Karpas-422 (cell line): ENCODE measurements around the gene HLA-DQA2. TPM values are rescaled to one million over a fixed set of nuclear protein-coding genes. Genes with fewer than 3 reads are reported as not detected.
"Not testable (repeated sequence)": the region's sequence is repeated elsewhere in the genome, so short reads cannot be mapped to it uniquely, and the experiment has no call there.

ENCODE experiments used
- DNase-seq: peaks from one replicate; pipeline ENCODE4 v3.0.0-alpha.2; 2015
- H2AFZ ChIP-seq: fragments of 200-600 bp; sonication (generic); 2 replicates; pipeline ENCODE4 v1.6.1; 2014; ENCODE audit warnings: antibody characterized with exemption, low read length, mixed read lengths
- H3K27ac ChIP-seq: fragments of 200-600 bp; sonication (generic); 2 replicates; pipeline ENCODE4 v1.5.1; 2014; ENCODE audit warnings: mild to moderate bottlenecking, low read length, moderate library complexity
- H3K27me3 ChIP-seq: fragments of 200-600 bp; sonication (generic); 2 replicates; pipeline ENCODE4 v1.6.1; 2014; ENCODE audit warnings: low read length, mixed read lengths
- H3K36me3 ChIP-seq: fragments of 200-600 bp; sonication (generic); 2 replicates; pipeline ENCODE4 v1.6.1; 2014; ENCODE audit warnings: low read length, mixed read lengths; ENCODE audit not compliant: insufficient read depth
- H3K4me1 ChIP-seq: fragments of 200-600 bp; sonication (generic); 2 replicates; pipeline ENCODE4 v1.6.1; 2014; ENCODE audit warnings: mild to moderate bottlenecking, low read length, mixed read lengths
- H3K4me2 ChIP-seq: fragments of 200-600 bp; sonication (generic); 2 replicates; pipeline ENCODE4 v1.6.1; 2014; ENCODE audit warnings: low read length, low read depth, mild to moderate bottlenecking; ENCODE audit not compliant: poor library complexity, severe bottlenecking
- H3K4me3 ChIP-seq: fragments of 200-600 bp; sonication (generic); 2 replicates; pipeline ENCODE4 v1.5.1; 2014; ENCODE audit warnings: mild to moderate bottlenecking, antibody characterized with exemption, low read length, mixed read lengths
- H3K79me2 ChIP-seq: fragments of 200-600 bp; sonication (generic); 2 replicates; pipeline ENCODE4 v1.6.1; 2014; ENCODE audit warnings: mild to moderate bottlenecking, low read length, mixed read lengths
- H3K9ac ChIP-seq: fragments of 200-600 bp; sonication (generic); 2 replicates; pipeline ENCODE4 v1.6.0; 2014; ENCODE audit warnings: low read length
- H3K9me2 ChIP-seq: fragments of 200-600 bp; sonication (generic), shearing (Covaris generic); replicated peaks from 2 replicates; pipeline ENCODE4 v1.6.0; 2014; ENCODE audit warnings: mild to moderate bottlenecking, low read length, moderate library complexity; ENCODE audit not compliant: insufficient read depth
- H3K9me3 ChIP-seq: fragments of 300-700, 200-600 bp; sonication (generic); 2 replicates; pipeline ENCODE4 v1.6.1; 2014; ENCODE audit warnings: low read length, mixed read lengths
- H4K20me1 ChIP-seq: fragments of 200-600 bp; sonication (generic); 2 replicates; pipeline ENCODE4 v1.6.1; 2014; ENCODE audit warnings: mild to moderate bottlenecking, antibody characterized with exemption, low read length, low read depth; ENCODE audit not compliant: insufficient read depth
- total RNA-seq: library from RNA; depleted of rRNA; stranded (reverse); fragments of >200 nt; shearing (Covaris generic); gene quantifications from 2 replicates; pipeline ENCODE4 v1.2.3, GENCODE V29; 2014; ENCODE audit warnings: low replicate concordance

Gene HLA-DQA2
- total RNA-seq, 1 experiment from 2014 or later = 66.5 TPM

- Histone ChIP-seq H3K36me3 (no peaks in the 10 kb centered on the region), H3K4me1 (0 out of 2 replicates have a peak, but pooled peaks cover 2% of the 10 kb centered on the region), H3K27ac (no peak overlapping the region), H3K79me2 (no peaks in the 10 kb centered on the region), H3K27me3 (no peaks in the 10 kb centered on the region), H3K9ac (no peak overlapping the region), H3K9me3 (no peaks in the 10 kb centered on the region), H2AFZ (no peak overlapping the region), H3K4me3 (no peak overlapping the region), H4K20me1 (no peaks in the 10 kb centered on the region), H3K4me2 (no peak overlapping the region), H3K9me2 (no peaks in the 10 kb centered on the region)
- DNase-seq = no peak
Observed at GRCh38 chr6:32716396-32716795, 24.8 kb upstream of the HLA-DQA2 start.

- H3K79me2 ChIP-seq = no peaks in the 10 kb centered on the region
- H3K4me2 ChIP-seq = no peak overlapping the region
- H3K36me3 ChIP-seq = no peaks in the 10 kb centered on the region
- H3K9ac ChIP-seq = no peak overlapping the region
- H3K4me3 ChIP-seq = no peak overlapping the region
- no peak for DNase-seq
- no peaks in the 10 kb centered on the region for H3K27me3 ChIP-seq
- H3K9me3 ChIP-seq = no peaks in the 10 kb centered on the region
- H3K4me1 ChIP-seq = 0 out of 2 replicates have a peak, but pooled peaks cover 2% of the 10 kb centered on the region
- no peak overlapping the region for H3K27ac ChIP-seq
- no peaks in the 10 kb centered on the region for H4K20me1 ChIP-seq
- no peak overlapping the region for H2AFZ ChIP-seq
- H3K9me2 ChIP-seq = no peaks in the 10 kb centered on the region
Observed at GRCh38 chr6:32718879-32719278, 22.3 kb upstream of the HLA-DQA2 start.

- no peak overlapping the region for H3K4me2 ChIP-seq
- no peak for DNase-seq
- no peaks in the 10 kb centered on the region for H3K36me3 ChIP-seq
Observed at GRCh38 chr6:32738126-32738525, 3.1 kb upstream of the HLA-DQA2 start.

GRCh38 chr6:32742374-32742773, 1.2 kb downstream of the HLA-DQA2 start:
- Histone ChIP-seq H3K4me1 (no peaks in the 10 kb centered on the region; the same call in 1 of the 2 replicates), H3K27me3 (no peaks in the 10 kb centered on the region), H3K9me2 (no peaks in the 10 kb centered on the region), H3K9ac (peak overlapping the region; percentile 24; the same call in 1 of the 2 replicates), H4K20me1 (no peaks in the 10 kb centered on the region), H3K4me3 (no peak overlapping the region), H3K79me2 (no peaks in the 10 kb centered on the region), H3K36me3 (no peaks in the 10 kb centered on the region), H2AFZ (no peak overlapping the region), H3K4me2 (no peak overlapping the region), H3K27ac (peak overlapping the region; percentile 47; the same call in 1 of the 2 replicates), H3K9me3 (no peaks in the 10 kb centered on the region)
- DNase-seq = no peak

More at GRCh38 chr6:32738126-32738525, 3.1 kb upstream of the HLA-DQA2 start:
- no peaks in the 10 kb centered on the region; the same call in 1 of the 2 replicates for H3K4me1 ChIP-seq
- no peaks in the 10 kb centered on the region for H3K9me2 ChIP-seq
- H3K9me3 ChIP-seq = no peaks in the 10 kb centered on the region
- H3K9ac ChIP-seq = no peak overlapping the region
- H2AFZ ChIP-seq = no peak overlapping the region
- no peak overlapping the region for H3K27ac ChIP-seq
- H4K20me1 ChIP-seq = no peaks in the 10 kb centered on the region
- H3K27me3 ChIP-seq = no peaks in the 10 kb centered on the region
- no peaks in the 10 kb centered on the region for H3K79me2 ChIP-seq
- H3K4me3 ChIP-seq = no peak overlapping the region

- Histone ChIP-seq H3K4me2 (no peak overlapping the region), H3K4me1 (no peaks in the 10 kb centered on the region; the same call in 1 of the 2 replicates), H3K9me3 (no peaks in the 10 kb centered on the region), H4K20me1 (no peaks in the 10 kb centered on the region), H3K27ac (no peak overlapping the region), H3K9ac (no peak overlapping the region), H3K4me3 (no peak overlapping the region), H3K36me3 (no peaks in the 10 kb centered on the region), H3K27me3 (no peaks in the 10 kb centered on the region), H3K79me2 (no peaks in the 10 kb centered on the region), H2AFZ (0 out of 2 replicates have a peak overlapping the region, but pooled peaks have one; percentile 57), H3K9me2 (no peaks in the 10 kb centered on the region)
- no peak for DNase-seq
Observed at GRCh38 chr6:32744776-32745175, 3.6 kb downstream of the HLA-DQA2 start.

GRCh38 chr6:32745649-32746048, 4.5 kb downstream of the HLA-DQA2 start:
- H3K27me3 ChIP-seq, H4K20me1 ChIP-seq, H3K27ac ChIP-seq, H3K79me2 ChIP-seq, H3K9me2 ChIP-seq, H3K4me1 ChIP-seq, H3K4me2 ChIP-seq, H3K36me3 ChIP-seq, H3K9me3 ChIP-seq, DNase-seq, H3K9ac ChIP-seq, H2AFZ ChIP-seq, H3K4me3 ChIP-seq: not testable (repeated sequence)

GRCh38 chr6:32752580-32752979, 11.4 kb downstream of the HLA-DQA2 start:
- H3K27me3 ChIP-seq = no peaks in the 10 kb centered on the region; the same call in 1 of the 2 replicates
- no peaks in the 10 kb centered on the region for H4K20me1 ChIP-seq
- no peak overlapping the region for H3K27ac ChIP-seq
- no peaks in the 10 kb centered on the region for H3K9me2 ChIP-seq
- no peak overlapping the region for H3K4me3 ChIP-seq
- no peaks in the 10 kb centered on the region for H3K9me3 ChIP-seq
- no peak for DNase-seq
- no peaks in the 10 kb centered on the region; the same call in 1 of the 2 replicates for H3K4me1 ChIP-seq
- H3K36me3 ChIP-seq = no peaks in the 10 kb centered on the region
- H3K9ac ChIP-seq = no peak overlapping the region
- H3K79me2 ChIP-seq = no peaks in the 10 kb centered on the region
- no peak overlapping the region for H2AFZ ChIP-seq
- no peak overlapping the region for H3K4me2 ChIP-seq

GRCh38 chr6:32759669-32760068, 18.5 kb downstream of the HLA-DQA2 start:
- H3K4me2 ChIP-seq = no peak overlapping the region

More at GRCh38 chr6:32759669-32760068, 18.5 kb downstream of the HLA-DQA2 start:
- Histone ChIP-seq H3K27me3 (no peaks in the 10 kb centered on the region), H3K9me3 (no peaks in the 10 kb centered on the region), H3K9me2 (no peaks in the 10 kb centered on the region), H4K20me1 (no peaks in the 10 kb centered on the region), H3K4me1 (no peaks in the 10 kb centered on the region; the same call in 1 of the 2 replicates), H3K79me2 (no peaks in the 10 kb centered on the region), H3K4me3 (no peak overlapping the region), H3K36me3 (no peaks in the 10 kb centered on the region), H3K27ac (no peak overlapping the region), H2AFZ (no peak overlapping the region), H3K9ac (no peak overlapping the region)
- DNase-seq = no peak
